ENCODE data around the gene PET100.

GRCh38 chr19:7589822-7590221 lies 39.8 kb upstream of the PET100 start:
- TF ChIP-seq SUZ12 (IDR thresholded peaks at IDR 0.05; ENCODE audit: extremely low read depth, insufficient read depth, insufficient read length): no peak
- no peak for TF ChIP-seq YY1 (IDR thresholded peaks at IDR 0.05; ENCODE audit: insufficient read depth, insufficient read length)
- no peak for TF ChIP-seq ZNF274 (IDR thresholded peaks at IDR 0.05; ENCODE audit: low read depth, low read length)

Measured in NT2/D1 (cell line).